Mesenchymal stem cell (in vitro differentiated cells and primary cell): ENCODE data around the gene SLC25A23.

Experiments
- DNase-seq: peaks from one replicate; pipeline ENCODE4 v3.0.0-alpha.2; 2013
- H2AFZ ChIP-seq: one replicate; pipeline ENCODE4 v1.6.1; 2013; ENCODE audit warnings: low read depth, mild to moderate bottlenecking, control low read depth, inconsistent platforms, low read length, moderate library complexity
- H2AK5ac ChIP-seq: 2 replicates; pipeline ENCODE4 v1.6.1; 2013; ENCODE audit warnings: low read length, moderate library complexity, mild to moderate bottlenecking, inconsistent platforms; ENCODE audit not compliant: severe bottlenecking
- H2BK120ac ChIP-seq: one replicate; pipeline ENCODE4 v1.6.1; 2013; ENCODE audit warnings: low read depth, mild to moderate bottlenecking, inconsistent platforms, low read length, moderate library complexity
- H2BK12ac ChIP-seq, 2 experiments: one replicate each; pipeline ENCODE4 v1.6.1; 2013; ENCODE audit warnings: inconsistent platforms in 2 of 2, low read length in 2 of 2, mild to moderate bottlenecking in 2 of 2, moderate library complexity in 2 of 2, control low read depth in 1 of 2
- H2BK15ac ChIP-seq: one replicate; pipeline ENCODE4 v1.6.1; 2013; ENCODE audit warnings: mild to moderate bottlenecking, low read depth, inconsistent platforms; ENCODE audit not compliant: poor library complexity, severe bottlenecking
- H2BK5ac ChIP-seq: 2 replicates; pipeline ENCODE4 v1.6.1; 2013; ENCODE audit warnings: low read depth, mild to moderate bottlenecking, low read length, control low read depth, inconsistent platforms; ENCODE audit not compliant: poor library complexity, severe bottlenecking
- H3K14ac ChIP-seq, 2 experiments: one replicate each; pipeline ENCODE4 v1.6.1; 2013; ENCODE audit warnings: inconsistent platforms in 2 of 2, low read length in 2 of 2, control low read depth in 1 of 2, mild to moderate bottlenecking in 1 of 2, moderate library complexity in 1 of 2
- H3K18ac ChIP-seq, 2 experiments: one replicate each; pipeline ENCODE4 v1.6.1; 2013; ENCODE audit warnings: inconsistent platforms in 2 of 2, low read length in 2 of 2, control low read depth in 1 of 2, low read depth in 1 of 2, mild to moderate bottlenecking in 1 of 2
- H3K23ac ChIP-seq, 2 experiments: one replicate each; pipeline ENCODE4 v1.6.1; 2013; ENCODE audit warnings: inconsistent platforms in 2 of 2, low read length in 2 of 2, mild to moderate bottlenecking in 2 of 2, moderate library complexity in 2 of 2, control low read depth in 1 of 2
- H3K27ac ChIP-seq: 2 replicates; pipeline ENCODE4 v1.5.1; 2013; ENCODE audit warnings: mild to moderate bottlenecking, moderate library complexity, low read length, control low read depth, inconsistent platforms; ENCODE audit not compliant: poor library complexity, severe bottlenecking
- H3K27me3 ChIP-seq, 2 experiments: 2 replicates each; pipeline versions ENCODE4 v1.6.1 to v1.7.0; 2013; ENCODE audit warnings: low read length in 2 of 2, mild to moderate bottlenecking in 2 of 2, moderate library complexity in 2 of 2, control low read depth in 1 of 2, inconsistent platforms in 1 of 2; ENCODE audit not compliant: control insufficient read depth in 1 of 2, insufficient read depth in 1 of 2
- H3K36me3 ChIP-seq, 2 experiments: 2 replicates each; pipeline versions ENCODE4 v1.6.1 to v1.7.0; 2013; ENCODE audit warnings: low read length in 2 of 2, control low read depth in 1 of 2, inconsistent platforms in 1 of 2, low read depth in 1 of 2, mild to moderate bottlenecking in 1 of 2; ENCODE audit not compliant: insufficient read depth in 2 of 2, control insufficient read depth in 1 of 2
- H3K4ac ChIP-seq, 2 experiments: one replicate each; pipeline ENCODE4 v1.6.1; 2013; ENCODE audit warnings: inconsistent platforms in 2 of 2, low read length in 2 of 2, mild to moderate bottlenecking in 2 of 2, moderate library complexity in 2 of 2, control low read depth in 1 of 2, low read depth in 1 of 2
- H3K4me1 ChIP-seq: 2 replicates; pipeline ENCODE4 v1.6.1; 2013; ENCODE audit warnings: low read depth, low read length, control low read depth; ENCODE audit not compliant: control insufficient read depth, insufficient read depth
- H3K4me2 ChIP-seq: 2 replicates; pipeline ENCODE4 v1.6.1; 2013; ENCODE audit warnings: low read length, mild to moderate bottlenecking, inconsistent platforms; ENCODE audit not compliant: poor library complexity, severe bottlenecking
- H3K4me3 ChIP-seq, 2 experiments: 2 replicates each; pipeline versions ENCODE4 v1.5.1 to v1.7.0; 2013; ENCODE audit warnings: low read length in 2 of 2, mild to moderate bottlenecking in 2 of 2, control low read depth in 1 of 2, low read depth in 1 of 2; ENCODE audit not compliant: insufficient read depth in 1 of 2
- H3K79me1 ChIP-seq: replicated peaks from 2 replicates; pipeline ENCODE4 v1.6.1; 2013; ENCODE audit warnings: mild to moderate bottlenecking, control low read depth, low read length, inconsistent platforms; ENCODE audit not compliant: poor library complexity, severe bottlenecking
- H3K9ac ChIP-seq: 2 replicates; pipeline ENCODE4 v1.7.0; 2013; ENCODE audit warnings: mild to moderate bottlenecking, low read length, moderate library complexity
- H3K9me3 ChIP-seq: 2 replicates; pipeline ENCODE4 v1.7.0; 2013; ENCODE audit warnings: mild to moderate bottlenecking, low read length; ENCODE audit not compliant: control insufficient read depth
- H4K8ac ChIP-seq: one replicate; pipeline ENCODE4 v1.6.1; 2013; ENCODE audit warnings: inconsistent platforms, mild to moderate bottlenecking, low read length, moderate library complexity
- H4K91ac ChIP-seq: one replicate; pipeline ENCODE4 v1.6.1; 2013; ENCODE audit warnings: mild to moderate bottlenecking, low read length, inconsistent platforms
- WGBS: methylation state at CpG from one replicate; pipeline ENCODE4 v1.1.7; 2013; ENCODE audit warnings: mixed read lengths; 5-methylcytosine and 5-hydroxymethylcytosine counted together

SLC25A23 gene

GRCh38 chr19:6417713-6418561, 41.7 kb downstream of the SLC25A23 start:
- Histone ChIP-seq H4K8ac (no peak overlapping the region), H3K79me1 (peaks cover 37% of the 10 kb centered on the region), H3K27me3 (no peaks in the 10 kb centered on the region), H3K9ac (no peak overlapping the region), H2AK5ac (no peak overlapping the region), H3K9me3 (no peaks in the 10 kb centered on the region), H4K91ac (no peak overlapping the region), H2BK15ac (no peak overlapping the region), H2BK12ac (no peak overlapping the region), H3K27ac (no peak overlapping the region), H3K4me2 (no peak overlapping the region), H2BK5ac (no peak overlapping the region), H3K4me1 (peaks cover 15% of the 10 kb centered on the region), H2AFZ (no peak overlapping the region), H3K4ac (no peak overlapping the region), H3K36me3 (peaks cover 80 to 88% of the 10 kb centered on the region in 2 experiments), H3K14ac (no peak overlapping the region), H3K4me3 (no peak overlapping the region), H3K23ac (no peak overlapping the region), H2BK120ac (no peak overlapping the region), H3K18ac (no peak overlapping the region)
- DNase-seq: peak; percentile 17
- 93% methylated on average over 33 of the region's 33 CpGs for WGBS

GRCh38 chr19:6416658-6417405, 42.8 kb downstream of the SLC25A23 start:
- no peak overlapping the region for H2BK5ac ChIP-seq
- H3K4me1 ChIP-seq: peaks cover 14% of the 10 kb centered on the region
- H3K9me3 ChIP-seq: no peaks in the 10 kb centered on the region
- no peak overlapping the region for H3K18ac ChIP-seq
- H2AFZ ChIP-seq: no peak overlapping the region
- no peak overlapping the region for H3K9ac ChIP-seq
- no peak overlapping the region for H3K4me2 ChIP-seq
- no peak overlapping the region for H3K4me3 ChIP-seq
- H3K4ac ChIP-seq: no peak overlapping the region
- H3K14ac ChIP-seq: no peak overlapping the region
- H3K36me3 ChIP-seq: peaks cover 75 to 95% of the 10 kb centered on the region in 2 experiments
- H3K27ac ChIP-seq: no peak overlapping the region
- H4K8ac ChIP-seq: no peak overlapping the region
- DNase-seq: no peak
- no peak overlapping the region for H4K91ac ChIP-seq
- H2BK12ac ChIP-seq: no peak overlapping the region
- no peak overlapping the region for H2BK120ac ChIP-seq
- peaks cover 43% of the 10 kb centered on the region for H3K79me1 ChIP-seq
- 95% methylated on average over 29 of the region's 29 CpGs for WGBS
- no peaks in the 10 kb centered on the region for H3K27me3 ChIP-seq
- no peak overlapping the region for H2AK5ac ChIP-seq
- H2BK15ac ChIP-seq: no peak overlapping the region
- no peak overlapping the region for H3K23ac ChIP-seq

GRCh38 chr19:6415591-6416190, 43.9 kb downstream of the SLC25A23 start:
- Histone ChIP-seq H3K36me3 (peaks cover 64 to 87% of the 10 kb centered on the region in 2 experiments), H2BK5ac (no peak overlapping the region), H3K27me3 (no peaks in the 10 kb centered on the region), H4K8ac (no peak overlapping the region), H2AK5ac (no peak overlapping the region), H2BK120ac (no peak overlapping the region), H2BK15ac (no peak overlapping the region), H4K91ac (no peak overlapping the region), H3K18ac (no peak overlapping the region), H3K14ac (no peak overlapping the region), H3K4me1 (peaks cover 10% of the 10 kb centered on the region), H3K9ac (no peak overlapping the region), H3K4me3 (no peak overlapping the region), H2BK12ac (no peak overlapping the region), H3K4ac (no peak overlapping the region), H2AFZ (no peak overlapping the region), H3K4me2 (no peak overlapping the region), H3K27ac (no peak overlapping the region), H3K23ac (no peak overlapping the region), H3K79me1 (peaks cover 43% of the 10 kb centered on the region), H3K9me3 (no peaks in the 10 kb centered on the region)
- WGBS: 96% methylated on average over 32 of the region's 32 CpGs
- DNase-seq: no peak
